Germinal center (tissue), 1 donor: ENCODE results near the gene RNF144B.

Experiments used
- DNase-seq: peaks from one replicate; pipeline ENCODE4 v3.0.0; 2012; ENCODE audit warnings: mixed read lengths, low spot score

RNF144B gene

DNA sequence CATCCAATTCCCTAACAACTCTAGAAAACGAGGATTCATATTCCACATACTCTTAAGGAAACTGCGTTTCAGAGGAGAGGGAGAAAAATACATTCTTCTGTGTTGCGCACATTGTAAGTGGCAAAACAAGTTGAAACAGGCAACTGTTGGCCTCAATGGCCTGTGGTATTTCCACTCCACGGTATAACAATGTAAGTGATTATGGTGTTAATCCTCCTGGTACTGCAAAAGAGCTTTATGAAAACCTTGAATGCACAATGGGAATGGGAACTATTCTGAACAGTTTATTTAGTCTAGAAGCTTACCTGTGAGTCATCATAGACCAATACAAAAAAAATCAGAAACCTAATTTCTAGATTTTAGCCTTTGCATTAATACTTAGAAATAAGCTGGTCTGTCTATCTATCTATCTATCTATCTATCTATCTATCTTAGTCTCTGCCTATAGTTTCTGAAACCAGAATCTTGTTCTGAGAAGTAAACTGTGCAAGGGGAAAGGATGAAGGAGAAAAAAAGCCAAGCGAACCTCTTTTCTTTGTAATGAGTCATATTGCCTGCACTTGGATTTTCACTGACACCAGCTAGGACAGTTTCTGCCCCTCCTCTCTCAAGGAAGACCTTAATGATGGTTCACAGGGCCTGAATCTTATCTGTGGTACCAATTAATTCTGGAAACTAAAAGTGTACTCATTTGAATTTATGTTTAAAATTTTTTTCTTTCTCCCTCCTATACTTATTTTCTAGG lies 101.5 kb downstream of the RNF144B start:
- DNase-seq: no peak

DNA sequence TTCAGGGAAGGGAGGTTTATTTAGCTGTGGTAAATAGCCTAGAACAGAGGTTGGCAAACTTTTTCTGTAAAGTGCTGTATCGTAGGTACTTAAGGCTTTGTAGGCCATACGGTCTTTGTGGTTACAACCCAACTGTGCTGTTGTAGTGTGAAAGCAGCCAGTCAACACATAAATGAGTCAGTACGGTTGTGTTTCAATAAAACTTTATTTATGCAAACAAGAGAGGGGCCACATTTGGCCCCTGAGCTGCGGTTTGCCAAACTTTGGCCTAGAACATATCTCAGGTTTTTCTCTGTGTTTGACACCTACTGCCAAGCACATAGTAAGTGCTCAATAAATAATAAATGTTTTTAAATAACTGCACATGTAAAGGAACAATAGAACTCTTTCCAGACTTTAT lies 102.2 kb downstream of the RNF144B start:
- DNase-seq: no peak

DNA sequence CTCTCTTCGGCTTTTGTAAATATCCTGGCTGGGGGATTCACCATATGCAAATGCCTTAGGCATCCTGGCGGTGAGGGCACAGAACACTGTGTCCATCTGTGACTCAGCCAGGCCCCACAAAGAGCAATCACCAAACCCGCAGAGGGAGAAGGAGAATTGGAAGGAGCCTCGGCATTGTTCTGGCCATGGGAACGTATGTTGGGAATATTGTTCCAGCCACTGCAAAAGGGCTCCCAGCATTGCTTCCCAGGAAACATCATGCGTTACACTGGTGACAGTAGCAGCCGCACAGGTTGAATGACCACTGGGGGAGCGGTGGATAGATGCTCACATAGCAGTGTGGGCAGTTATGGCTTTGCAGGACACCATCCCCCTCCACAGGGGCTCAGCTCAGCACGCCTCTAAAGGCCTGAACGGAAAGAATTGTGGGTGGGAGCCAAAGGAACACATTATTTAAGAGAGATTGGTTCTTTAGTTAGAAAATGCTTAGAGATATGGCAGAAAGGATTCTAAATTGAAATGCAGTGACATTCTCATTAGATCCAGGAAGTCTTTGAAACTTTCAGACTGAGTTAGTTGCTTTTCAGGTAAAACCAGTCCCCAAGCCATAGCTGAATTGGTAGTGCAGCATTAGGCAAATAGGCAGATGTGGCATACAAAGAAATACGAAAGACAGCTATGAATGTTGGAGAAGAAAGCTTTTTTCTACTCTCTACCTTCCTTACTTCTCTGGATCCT lies 104.3 kb downstream of the RNF144B start:
- DNase-seq: no peak

DNA sequence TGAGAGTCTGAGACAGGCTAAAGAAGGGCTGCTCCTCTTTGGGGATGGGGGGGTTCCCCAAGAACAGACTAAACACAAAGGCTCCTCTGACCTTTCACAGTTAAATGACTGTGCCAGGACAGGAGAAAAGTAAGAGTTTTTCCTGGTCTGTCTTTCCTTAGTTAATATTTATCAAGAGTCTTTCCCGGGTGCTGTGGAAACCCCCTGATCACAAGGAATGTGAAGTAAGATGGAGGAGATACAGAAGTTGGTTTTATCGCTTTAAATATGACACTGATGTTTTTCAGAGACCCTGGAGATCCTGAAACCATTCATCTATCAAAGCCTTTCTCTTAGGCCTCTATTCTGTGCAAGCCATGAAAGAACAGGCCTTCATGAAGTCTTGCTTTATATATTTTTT lies 105.8 kb downstream of the RNF144B start:
- DNase-seq: no peak

DNA sequence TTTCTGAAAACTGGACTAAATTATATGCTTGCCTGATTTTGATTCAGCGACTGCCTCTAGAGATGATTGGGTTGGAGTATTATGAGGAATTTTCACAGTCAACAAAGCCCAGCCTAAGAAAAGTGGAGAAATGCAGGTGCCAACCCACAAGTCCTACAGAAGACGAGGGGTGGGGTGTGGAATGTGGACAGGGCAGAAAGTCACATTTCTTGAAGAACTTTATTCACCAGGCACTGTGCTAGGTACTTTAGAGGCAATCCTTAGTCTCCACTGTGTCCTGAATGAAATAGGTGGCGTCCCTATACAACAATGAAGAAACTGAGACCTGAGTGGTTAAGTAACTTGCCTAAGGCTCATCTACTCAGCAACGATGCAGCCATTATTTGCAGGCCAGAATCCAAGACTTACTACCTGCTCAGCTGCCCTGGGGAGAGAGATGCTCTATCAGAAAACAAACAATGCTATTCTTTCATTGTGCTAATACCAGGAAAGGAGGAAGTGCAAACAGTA lies 106.3 kb downstream of the RNF144B start:
- DNase-seq: no peak

DNA sequence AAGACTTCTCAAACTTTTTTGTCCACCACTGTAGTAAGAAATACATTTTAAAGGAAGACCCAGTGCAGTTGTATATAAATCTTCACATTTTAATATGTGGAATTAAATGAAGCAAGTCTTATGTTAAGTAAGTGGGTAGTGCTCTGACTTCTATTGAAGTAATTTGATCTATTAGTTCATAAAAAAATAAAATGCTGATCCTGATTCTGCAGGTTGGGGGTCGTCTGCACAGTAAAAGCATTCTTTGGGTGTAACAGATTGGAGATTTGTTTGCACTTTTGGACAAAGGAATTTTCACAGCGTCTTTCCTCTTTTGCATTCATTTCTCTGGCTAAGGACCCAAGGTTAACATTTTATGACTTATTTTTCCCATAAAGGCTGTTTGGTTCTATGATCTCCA lies 106.8 kb downstream of the RNF144B start:
- DNase-seq: no peak

DNA sequence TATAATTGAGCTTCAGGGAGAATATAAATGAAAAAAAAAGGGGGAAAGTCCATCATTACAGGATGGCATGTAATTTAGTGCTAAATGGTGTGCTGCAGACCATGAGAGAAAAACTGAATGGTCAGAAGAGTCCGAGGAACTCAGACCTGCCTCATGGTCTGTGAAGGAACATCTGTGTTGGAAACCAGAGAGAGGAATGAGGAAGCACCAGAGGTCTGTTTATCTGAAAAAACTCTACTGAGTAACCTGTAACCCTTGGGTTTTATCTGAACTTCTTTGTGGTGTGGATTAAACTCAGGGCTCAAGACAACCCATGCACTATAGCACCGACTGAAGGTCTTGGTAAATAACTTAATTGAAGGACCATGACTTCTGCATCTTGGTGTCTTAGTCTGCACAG lies 108.1 kb downstream of the RNF144B start:
- DNase-seq: no peak

DNA sequence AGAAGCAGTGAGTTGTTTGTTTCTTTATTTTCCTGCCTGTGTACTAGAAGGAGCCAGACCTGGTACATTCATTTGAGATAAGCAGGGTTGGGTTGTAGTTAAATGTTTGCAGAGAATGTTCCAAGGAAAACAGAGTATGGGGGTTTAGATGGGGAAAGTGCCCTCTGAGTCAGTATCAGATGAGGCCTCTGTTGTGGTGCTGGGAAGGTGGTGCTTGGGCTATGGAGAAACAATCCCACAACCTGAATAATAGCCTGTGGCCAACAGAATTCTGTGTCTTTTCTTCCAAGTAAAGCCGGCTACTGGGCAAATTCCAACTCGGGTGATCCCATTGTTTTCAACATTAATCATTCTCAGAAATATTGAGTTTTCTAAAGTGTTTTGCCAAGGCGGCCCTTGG lies 109.3 kb downstream of the RNF144B start:
- DNase-seq: no peak

DNA sequence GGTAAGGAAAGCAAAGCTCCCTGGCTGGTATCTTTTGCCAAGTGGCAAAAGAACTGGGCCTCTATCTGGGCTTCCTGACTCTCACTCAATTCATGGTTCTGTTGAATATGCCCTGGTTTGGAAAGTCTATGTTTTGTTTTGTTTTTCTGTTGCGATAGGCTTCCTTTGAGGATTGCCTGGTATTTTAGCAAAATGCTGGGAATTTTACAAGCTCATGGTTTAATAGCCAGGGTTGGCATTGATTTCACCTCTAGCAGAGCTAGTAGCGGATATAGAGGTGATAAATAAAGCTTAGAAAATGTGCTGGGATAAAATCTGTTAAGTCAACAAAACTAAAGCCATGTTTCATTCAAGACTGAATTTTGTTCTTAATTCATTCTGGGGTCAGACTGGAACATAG lies 109.9 kb downstream of the RNF144B start:
- no peak for DNase-seq

DNA sequence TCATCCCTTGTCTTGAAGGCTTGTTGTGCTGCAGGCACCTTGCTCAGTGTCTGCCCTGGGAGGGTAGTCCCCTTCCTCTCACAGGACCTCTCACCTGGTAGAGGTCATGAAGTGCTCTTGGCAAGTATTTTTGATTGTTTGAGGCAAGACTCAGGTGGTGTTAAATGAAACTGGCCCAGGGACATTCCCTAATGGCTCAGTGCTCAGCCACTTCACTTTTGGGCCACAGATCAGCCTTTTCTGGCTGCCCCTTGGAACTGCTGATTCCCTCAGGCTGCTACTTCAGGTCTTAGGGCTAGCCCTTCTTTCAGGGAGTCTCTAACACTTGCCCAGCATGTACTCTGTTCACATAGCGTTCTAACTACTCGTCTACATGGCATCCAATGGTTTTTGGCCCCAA lies 111.3 kb downstream of the RNF144B start:
- DNase-seq: no peak

DNA sequence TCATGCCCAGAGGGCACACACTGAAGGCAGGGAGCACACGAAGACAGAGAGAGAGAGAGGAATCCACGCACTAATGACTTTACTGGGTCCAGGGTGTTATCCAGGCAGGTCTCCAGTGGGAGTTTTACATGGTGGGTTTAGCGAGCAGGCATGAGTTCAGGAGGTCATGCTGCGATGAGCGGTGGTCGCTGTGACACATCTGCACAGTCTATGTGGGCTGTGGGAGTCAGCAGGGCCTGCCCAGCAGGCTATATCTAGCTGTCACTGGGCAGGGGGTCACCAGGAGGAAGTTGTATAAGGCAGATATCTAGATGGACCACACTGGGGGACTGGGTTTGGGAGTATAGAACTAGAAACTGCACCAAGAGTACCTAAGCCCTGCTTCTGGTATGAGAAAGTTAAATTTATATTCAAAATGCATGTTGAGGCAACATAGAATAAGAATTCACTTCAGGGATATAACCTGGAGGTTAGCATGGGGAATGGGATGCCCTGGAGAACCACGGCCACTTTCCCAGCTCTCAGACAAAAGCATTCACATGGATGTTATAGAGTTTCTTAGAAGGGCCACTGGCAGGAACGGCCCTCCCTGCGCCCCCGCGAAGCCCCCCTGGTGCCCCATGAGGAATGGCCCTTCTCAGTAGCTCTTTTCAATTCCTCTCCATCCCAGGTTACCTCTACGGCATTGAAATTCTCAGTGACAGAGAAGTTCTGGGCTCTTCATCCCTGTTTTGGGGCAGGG lies 113.9 kb downstream of the RNF144B start:
- DNase-seq: no peak

DNA sequence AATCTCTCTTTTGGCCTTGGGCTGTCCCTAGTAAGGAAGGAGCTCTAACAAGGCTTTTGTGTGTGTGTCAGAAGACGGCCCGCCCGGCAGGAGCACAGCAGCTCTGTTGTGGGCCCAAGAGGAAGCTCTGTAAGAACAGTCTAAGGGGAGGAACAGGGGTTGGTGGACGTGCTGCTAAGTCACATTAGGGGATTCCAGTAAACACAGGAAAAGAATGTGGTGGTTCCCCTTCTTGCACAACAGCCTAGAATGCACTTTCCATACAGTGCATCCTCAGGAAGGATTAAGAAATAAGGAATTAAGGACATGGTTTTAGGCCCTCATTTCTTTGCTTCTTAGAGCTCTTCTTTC lies 114.5 kb downstream of the RNF144B start:
- DNase-seq: no peak

DNA sequence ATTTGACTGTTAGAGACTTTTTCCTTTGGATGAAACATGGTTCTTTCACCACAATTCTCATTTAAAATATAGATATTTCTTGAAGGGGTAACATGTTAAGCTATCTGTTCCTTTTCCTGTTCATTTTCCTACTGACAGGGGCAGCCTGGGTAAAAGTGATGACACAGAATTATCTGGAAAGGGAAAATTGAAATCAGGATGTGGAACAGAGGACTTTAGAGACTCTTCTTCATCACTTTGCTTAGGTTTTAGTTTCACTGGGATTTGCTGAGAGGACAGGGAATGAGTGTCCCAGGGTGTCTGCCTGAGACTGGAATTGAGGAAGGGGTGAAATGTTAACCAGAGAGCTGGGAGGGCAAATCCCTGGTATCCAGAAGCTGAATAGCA lies 116.0 kb downstream of the RNF144B start:
- no peak for DNase-seq

DNA sequence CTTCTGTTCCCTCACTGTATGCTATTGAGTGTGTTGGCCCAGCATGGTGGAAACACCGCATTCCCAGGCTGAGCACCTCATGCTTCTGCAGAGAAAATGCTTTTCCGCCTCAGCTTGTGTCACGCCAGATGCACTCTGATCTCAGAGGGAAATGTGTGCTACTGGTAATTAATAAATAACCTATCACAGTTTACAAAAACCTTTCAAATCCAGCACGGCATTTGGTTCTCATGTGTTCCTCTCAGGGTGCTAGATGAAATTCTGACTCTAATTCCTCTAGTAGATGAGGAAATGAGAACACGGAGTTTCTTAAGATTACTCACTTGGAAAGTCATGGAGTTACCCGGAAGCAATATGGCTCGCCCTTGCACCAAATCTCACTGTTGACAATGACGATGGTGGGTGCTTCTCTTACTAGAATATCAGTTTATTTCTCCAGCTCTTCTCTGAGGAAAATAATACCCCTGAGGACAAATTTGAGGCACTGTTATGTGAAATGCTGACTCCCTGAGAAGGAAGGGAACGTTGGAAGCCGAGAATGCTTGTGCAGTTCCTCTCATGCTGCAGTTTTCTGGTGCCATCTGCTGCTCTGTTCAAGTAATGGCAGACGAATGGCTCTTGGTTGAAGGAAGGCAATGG lies 116.6 kb downstream of the RNF144B start:
- DNase-seq: peak; percentile 58

DNA sequence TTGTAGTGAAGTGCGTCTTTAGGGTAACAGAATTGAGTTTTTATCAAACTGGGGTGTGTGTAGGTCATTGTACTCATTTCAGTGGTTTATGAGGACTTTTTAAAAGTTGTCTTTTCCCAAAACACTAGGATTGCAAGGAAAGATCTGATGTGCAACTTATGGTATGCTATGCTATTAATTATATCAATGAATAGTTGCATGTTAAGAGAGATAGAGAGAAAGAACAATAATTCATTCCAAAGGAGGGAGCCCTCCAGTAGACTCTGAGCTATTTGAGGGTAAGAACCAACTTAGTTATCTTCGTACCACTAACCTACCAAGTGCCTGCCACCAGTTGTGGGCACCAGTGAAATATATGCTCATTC lies 117.1 kb downstream of the RNF144B start:
- no peak for DNase-seq

DNA sequence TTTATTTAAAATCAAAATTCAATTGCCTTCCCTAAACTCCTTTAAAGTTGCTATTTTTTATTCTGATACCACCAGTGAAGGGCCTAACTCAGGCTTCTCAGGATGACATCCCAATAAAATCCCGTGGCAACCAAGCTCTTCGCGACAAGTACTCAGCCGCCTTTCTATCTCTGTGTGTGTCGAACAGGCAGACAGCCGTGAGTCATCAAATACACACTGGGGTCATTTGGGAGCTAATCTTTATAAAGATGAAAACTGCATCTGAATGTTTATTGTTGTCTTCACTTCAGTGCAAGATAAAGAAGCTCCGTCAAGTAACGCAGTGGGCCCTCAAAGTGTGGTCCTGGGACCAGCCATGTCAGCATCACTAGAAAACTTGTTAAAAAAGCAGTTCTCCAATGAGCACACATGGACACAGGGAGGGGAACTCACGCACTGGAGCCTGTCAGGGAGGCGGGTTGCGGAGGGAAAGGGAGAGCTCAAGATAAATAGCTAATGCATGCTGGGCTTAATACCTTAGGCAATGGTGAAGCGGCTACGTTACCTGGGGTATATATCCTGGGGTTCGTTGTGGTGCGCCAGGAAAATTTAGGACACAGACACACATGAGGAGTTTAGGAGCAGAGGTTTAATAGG lies 119.3 kb downstream of the RNF144B start:
- DNase-seq: no peak

DNA sequence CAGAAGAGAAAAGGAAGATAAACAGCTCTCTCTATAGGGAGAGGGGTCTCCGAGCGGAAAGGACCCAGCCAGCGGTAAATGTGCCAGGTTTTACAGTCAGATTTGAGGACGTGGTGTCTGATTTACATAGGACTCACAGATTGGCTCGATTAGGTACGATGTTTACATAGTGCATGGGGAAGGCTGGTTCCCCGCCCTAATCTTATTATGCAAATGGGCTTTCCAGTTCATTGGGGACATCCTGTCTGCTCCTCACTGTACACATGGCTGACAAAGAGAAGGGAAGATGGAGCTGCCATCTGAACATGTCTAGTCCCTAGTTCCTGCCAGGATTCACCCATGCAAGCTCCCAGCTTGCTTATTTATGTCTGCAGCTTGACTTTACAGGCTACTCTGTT lies 119.9 kb downstream of the RNF144B start:
- no peak for DNase-seq

DNA sequence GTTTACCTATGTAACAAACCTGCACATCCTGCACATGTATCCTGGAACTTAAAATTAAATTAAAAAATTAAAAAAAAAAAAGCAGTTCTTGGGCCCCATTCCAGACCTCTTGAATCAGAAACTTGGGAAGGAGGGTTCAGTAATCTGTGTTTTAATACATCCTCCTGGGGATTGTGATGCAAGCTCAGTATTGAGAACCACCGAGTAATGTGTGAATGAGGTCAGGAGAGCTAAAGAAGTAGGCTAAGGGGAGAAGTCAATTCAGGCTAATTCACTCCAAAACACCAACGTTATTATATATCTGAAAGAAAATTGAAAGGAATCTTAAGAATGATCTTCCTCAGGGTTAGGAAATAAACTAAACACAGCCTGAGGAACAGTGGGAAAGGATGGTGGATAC lies 120.4 kb downstream of the RNF144B start:
- DNase-seq: no peak

DNA sequence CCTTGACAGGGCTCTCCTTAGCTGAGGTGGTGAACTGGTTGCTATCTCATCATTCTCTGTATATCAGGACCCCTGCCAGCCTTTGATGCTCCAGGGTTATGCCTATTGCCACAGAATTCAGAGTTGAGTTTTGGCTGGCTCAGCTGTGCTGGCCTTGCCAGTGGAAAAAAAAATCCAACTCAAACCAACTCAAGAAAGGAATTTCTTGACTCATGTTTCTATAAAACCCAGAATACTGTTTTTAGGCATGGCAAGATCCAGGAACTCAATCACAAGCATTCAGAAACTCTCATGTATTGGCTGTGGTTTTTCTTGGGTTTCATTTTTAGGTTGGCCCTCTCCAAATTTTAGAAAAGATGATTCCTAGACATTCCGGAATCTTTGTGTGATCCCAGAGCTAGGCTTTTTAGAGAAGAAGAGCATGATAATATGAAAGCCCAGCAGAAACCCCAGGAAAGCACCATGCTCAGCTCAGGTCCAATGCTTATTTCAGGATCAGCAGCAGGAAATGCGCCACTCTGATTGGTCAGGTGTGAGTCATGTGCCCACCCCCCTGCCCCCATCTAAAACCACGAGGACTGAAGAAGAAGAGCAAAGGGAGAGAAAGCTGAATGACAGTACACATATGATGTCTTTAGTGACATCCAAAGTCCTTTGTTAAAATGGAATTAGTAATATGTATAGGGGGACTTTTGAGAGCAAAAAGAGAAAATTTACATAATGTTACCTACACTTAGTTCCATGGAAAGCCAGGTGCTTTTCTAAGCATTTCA lies 122.9 kb downstream of the RNF144B start:
- DNase-seq: no peak

DNA sequence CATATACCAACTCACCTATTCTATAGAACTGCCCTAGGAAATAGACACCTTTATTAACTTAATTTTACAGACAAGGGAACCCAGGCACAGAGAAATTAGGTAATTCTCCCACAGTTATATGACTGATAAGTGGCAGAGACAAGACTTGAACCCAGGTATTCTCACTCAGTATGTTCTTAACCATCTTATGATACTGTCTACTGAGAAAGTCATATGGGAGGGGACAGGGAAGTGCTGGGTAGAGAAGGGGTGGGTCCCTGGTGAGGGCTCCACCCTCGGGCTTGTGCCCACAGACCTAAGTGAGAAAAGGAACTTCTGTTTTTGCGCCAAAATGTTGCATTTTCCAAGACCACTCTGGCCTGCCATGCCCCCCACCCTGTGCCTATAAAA lies 123.5 kb downstream of the RNF144B start:
- no peak for DNase-seq

DNA sequence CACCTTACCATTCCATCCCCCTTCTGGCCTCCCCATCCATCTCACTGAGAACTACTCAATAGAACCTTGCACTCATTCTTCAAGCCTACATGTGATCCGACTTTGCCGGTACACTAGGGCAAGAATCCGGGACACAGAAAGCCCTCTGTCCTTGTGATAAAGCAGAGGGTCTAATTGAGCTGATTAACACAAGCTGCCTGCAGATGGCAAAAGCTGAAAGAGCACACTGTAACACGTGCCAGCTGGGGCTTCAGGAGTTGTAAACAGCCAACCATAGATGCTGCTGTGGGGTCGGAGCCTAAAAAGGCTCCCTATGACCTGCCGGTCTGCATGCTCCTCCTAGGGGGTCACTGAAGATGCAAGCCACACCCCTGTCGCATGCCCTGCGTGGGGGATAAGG lies 124.1 kb downstream of the RNF144B start:
- no peak for DNase-seq
